ENCODE measurements around the gene SERP2. TPM values are rescaled to one million over a fixed set of nuclear protein-coding genes. Genes with fewer than 3 reads are reported as not detected.

SERP2 gene
- total and polyA plus RNA-seq, 2 of the 8 experiments (the other 6 are each of a cell fraction or from before 2014, with no cell fraction given) = 2.0 to 2.3 TPM

- TF ChIP-seq KDM4A (IDR thresholded peaks at IDR 0.05; ENCODE audit: low read depth, low read length, severe bottlenecking) (no peak), BCL11A (IDR thresholded peaks at IDR 0.05; ENCODE audit: low read depth in 2 of 2, low read length in 2 of 2) (no peak), ASH2L (IDR thresholded peaks at IDR 0.05; ENCODE audit: low read length) (no peak), POLR2AphosphoS5 (IDR thresholded peaks at IDR 0.05; ENCODE audit: low read depth, low read length) (no peak)
These were observed 6.3 kb downstream of the SERP2 start (continued) for GRCh38 chr13:44379885-44380284.
